SK-N-SH (cell line): Measurements from ENCODE around the gene PPFIBP2.

ENCODE experiments used
- EP300 ChIP-seq, 2 experiments: IDR thresholded peaks; 2 replicates each; pipeline versions ENCODE4 v1.4.0 to v1.6.1; 2012; ENCODE audit warnings: borderline replicate concordance in 1 of 2, low read depth in 1 of 2, low read length in 1 of 2
- EZH2phosphoT487 ChIP-seq: fragments of 200-600 bp; sonication (generic); IDR thresholded peaks from 2 replicates; pipeline ENCODE4 v1.6.1; 2017; ENCODE audit warnings: low read depth, mixed run types, mild to moderate bottlenecking, antibody characterized with exemption, moderate library complexity, borderline replicate concordance
- FOSL2 ChIP-seq: IDR thresholded peaks from 2 replicates; pipeline ENCODE4 v1.4.0; 2012; ENCODE audit warnings: low read depth, mild to moderate bottlenecking, moderate library complexity, borderline replicate concordance
- MXI1 ChIP-seq: IDR thresholded peaks from 2 replicates; pipeline ENCODE4 v1.6.1; 2012; ENCODE audit warnings: mild to moderate bottlenecking, low read depth, low read length, improper control_type of control experiment
- POLR2AphosphoS5 ChIP-seq: IDR thresholded peaks from 2 replicates; pipeline ENCODE4 v1.6.1; 2012; ENCODE audit warnings: low read depth, low read length
- RAD21 ChIP-seq: IDR thresholded peaks from 2 replicates; pipeline ENCODE4 v1.6.1; 2012; ENCODE audit warnings: mild to moderate bottlenecking, low read length
- SIN3A ChIP-seq: IDR thresholded peaks from 2 replicates; pipeline ENCODE4 v1.6.1; 2012; ENCODE audit warnings: low read depth, mild to moderate bottlenecking, low read length, moderate library complexity, borderline replicate concordance
- TF ChIP-seq, protein P1 (sequence below): IDR thresholded peaks from 2 replicates; pipeline ENCODE4 v1.6.1; 2012; ENCODE audit warnings: mild to moderate bottlenecking, low read depth, low read length, moderate library complexity
- TF ChIP-seq, protein P2 (sequence below): fragments of 200-600 bp; sonication (generic); IDR thresholded peaks from 2 replicates; pipeline ENCODE4 v1.6.1; 2017; ENCODE audit warnings: antibody characterized with exemption, mild to moderate bottlenecking, moderate library complexity
- TF ChIP-seq, protein P3 (sequence below): IDR thresholded peaks from 2 replicates; pipeline ENCODE4; 2012
- TF ChIP-seq, protein P4 (sequence below): IDR thresholded peaks from 2 replicates; pipeline ENCODE4 v1.4.0; 2012; ENCODE audit warnings: low read depth, borderline replicate concordance

DNA sequence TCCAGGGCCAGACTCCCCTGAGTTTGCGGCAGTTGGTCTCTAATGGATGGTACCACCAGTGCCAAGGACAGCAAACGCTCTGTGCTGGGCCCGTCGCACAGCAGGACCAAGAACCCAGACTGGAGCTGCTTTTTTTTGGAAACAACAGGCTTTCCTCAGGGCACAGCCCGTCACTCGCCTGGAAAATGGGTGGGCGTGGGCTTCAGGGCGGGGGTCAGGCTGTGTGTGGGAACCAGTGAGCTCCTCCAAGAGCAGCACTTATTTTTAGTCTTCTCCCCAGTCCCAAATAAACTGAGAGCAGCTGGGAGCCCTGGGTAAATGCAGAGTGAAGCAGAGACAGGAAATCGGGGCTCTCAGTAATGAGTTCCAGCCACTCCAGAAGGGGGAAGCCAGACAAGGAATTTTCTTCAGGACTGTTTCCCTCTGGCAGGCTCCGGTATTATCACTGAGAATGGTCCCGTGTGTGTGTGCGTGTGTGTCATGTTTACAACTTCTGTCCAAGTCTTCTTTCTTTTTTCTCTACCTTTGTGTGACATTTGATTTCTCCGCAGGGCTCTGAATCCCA is 63.0 kb downstream of the PPFIBP2 start:
- no peak for TF ChIP-seq SIN3A
- TF ChIP-seq, protein P1, sequence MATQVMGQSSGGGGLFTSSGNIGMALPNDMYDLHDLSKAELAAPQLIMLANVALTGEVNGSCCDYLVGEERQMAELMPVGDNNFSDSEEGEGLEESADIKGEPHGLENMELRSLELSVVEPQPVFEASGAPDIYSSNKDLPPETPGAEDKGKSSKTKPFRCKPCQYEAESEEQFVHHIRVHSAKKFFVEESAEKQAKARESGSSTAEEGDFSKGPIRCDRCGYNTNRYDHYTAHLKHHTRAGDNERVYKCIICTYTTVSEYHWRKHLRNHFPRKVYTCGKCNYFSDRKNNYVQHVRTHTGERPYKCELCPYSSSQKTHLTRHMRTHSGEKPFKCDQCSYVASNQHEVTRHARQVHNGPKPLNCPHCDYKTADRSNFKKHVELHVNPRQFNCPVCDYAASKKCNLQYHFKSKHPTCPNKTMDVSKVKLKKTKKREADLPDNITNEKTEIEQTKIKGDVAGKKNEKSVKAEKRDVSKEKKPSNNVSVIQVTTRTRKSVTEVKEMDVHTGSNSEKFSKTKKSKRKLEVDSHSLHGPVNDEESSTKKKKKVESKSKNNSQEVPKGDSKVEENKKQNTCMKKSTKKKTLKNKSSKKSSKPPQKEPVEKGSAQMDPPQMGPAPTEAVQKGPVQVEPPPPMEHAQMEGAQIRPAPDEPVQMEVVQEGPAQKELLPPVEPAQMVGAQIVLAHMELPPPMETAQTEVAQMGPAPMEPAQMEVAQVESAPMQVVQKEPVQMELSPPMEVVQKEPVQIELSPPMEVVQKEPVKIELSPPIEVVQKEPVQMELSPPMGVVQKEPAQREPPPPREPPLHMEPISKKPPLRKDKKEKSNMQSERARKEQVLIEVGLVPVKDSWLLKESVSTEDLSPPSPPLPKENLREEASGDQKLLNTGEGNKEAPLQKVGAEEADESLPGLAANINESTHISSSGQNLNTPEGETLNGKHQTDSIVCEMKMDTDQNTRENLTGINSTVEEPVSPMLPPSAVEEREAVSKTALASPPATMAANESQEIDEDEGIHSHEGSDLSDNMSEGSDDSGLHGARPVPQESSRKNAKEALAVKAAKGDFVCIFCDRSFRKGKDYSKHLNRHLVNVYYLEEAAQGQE: no peak
- TF ChIP-seq MXI1: no peak
- TF ChIP-seq, protein P2, sequence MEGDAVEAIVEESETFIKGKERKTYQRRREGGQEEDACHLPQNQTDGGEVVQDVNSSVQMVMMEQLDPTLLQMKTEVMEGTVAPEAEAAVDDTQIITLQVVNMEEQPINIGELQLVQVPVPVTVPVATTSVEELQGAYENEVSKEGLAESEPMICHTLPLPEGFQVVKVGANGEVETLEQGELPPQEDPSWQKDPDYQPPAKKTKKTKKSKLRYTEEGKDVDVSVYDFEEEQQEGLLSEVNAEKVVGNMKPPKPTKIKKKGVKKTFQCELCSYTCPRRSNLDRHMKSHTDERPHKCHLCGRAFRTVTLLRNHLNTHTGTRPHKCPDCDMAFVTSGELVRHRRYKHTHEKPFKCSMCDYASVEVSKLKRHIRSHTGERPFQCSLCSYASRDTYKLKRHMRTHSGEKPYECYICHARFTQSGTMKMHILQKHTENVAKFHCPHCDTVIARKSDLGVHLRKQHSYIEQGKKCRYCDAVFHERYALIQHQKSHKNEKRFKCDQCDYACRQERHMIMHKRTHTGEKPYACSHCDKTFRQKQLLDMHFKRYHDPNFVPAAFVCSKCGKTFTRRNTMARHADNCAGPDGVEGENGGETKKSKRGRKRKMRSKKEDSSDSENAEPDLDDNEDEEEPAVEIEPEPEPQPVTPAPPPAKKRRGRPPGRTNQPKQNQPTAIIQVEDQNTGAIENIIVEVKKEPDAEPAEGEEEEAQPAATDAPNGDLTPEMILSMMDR: no peak
- TF ChIP-seq POLR2AphosphoS5: no peak
- no peak for TF ChIP-seq FOSL2
- TF ChIP-seq, protein P3, sequence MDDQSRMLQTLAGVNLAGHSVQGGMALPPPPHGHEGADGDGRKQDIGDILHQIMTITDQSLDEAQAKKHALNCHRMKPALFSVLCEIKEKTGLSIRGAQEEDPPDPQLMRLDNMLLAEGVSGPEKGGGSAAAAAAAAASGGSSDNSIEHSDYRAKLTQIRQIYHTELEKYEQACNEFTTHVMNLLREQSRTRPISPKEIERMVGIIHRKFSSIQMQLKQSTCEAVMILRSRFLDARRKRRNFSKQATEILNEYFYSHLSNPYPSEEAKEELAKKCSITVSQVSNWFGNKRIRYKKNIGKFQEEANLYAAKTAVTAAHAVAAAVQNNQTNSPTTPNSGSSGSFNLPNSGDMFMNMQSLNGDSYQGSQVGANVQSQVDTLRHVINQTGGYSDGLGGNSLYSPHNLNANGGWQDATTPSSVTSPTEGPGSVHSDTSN: no peak
- TF ChIP-seq EP300 (IDR thresholded peaks at IDR 0.05; ENCODE audit: borderline replicate concordance in 1 of 2, low read depth in 1 of 2, low read length in 1 of 2): no peak
- TF ChIP-seq, protein P4, sequence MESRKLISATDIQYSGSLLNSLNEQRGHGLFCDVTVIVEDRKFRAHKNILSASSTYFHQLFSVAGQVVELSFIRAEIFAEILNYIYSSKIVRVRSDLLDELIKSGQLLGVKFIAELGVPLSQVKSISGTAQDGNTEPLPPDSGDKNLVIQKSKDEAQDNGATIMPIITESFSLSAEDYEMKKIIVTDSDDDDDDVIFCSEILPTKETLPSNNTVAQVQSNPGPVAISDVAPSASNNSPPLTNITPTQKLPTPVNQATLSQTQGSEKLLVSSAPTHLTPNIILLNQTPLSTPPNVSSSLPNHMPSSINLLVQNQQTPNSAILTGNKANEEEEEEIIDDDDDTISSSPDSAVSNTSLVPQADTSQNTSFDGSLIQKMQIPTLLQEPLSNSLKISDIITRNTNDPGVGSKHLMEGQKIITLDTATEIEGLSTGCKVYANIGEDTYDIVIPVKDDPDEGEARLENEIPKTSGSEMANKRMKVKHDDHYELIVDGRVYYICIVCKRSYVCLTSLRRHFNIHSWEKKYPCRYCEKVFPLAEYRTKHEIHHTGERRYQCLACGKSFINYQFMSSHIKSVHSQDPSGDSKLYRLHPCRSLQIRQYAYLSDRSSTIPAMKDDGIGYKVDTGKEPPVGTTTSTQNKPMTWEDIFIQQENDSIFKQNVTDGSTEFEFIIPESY: no peak
- TF ChIP-seq EZH2phosphoT487: no peak
- no peak for TF ChIP-seq RAD21
